Fibroblast of skin of left biceps (primary cell): ENCODE results near the gene KLK2.

Experiments
- DNase-seq, 2 experiments: peaks; one replicate each; pipeline ENCODE4 v3.0.0-alpha.2; 2013; ENCODE audit warnings: low read depth in 2 of 2

Gene KLK2

GRCh38 chr19:50924586-50924985, 51.3 kb downstream of the KLK2 start:
- no peak for DNase-seq

GRCh38 chr19:50925734-50926133, 52.5 kb downstream of the KLK2 start:
- no peak for DNase-seq

DNA sequence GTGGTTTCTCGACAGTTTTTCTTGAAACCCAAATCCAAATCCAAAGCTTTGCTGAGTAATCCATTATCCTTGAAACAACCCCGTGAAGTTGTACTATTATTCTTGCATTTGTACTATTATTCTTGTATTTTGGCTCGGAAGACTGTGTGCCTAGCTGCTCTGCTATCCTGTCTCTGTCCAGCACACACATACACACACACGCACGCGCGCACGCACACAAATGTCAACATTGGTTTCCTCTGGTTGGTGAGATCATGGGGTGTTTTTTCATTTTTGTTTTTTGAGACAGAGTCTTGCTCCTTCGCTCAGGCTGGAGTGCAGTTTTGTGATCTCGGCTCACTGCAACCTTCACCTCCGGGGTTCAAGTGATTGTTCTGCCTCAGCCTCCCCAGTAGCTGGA, 52.9 kb downstream of the KLK2 start:
- DNase-seq = no peak

DNA sequence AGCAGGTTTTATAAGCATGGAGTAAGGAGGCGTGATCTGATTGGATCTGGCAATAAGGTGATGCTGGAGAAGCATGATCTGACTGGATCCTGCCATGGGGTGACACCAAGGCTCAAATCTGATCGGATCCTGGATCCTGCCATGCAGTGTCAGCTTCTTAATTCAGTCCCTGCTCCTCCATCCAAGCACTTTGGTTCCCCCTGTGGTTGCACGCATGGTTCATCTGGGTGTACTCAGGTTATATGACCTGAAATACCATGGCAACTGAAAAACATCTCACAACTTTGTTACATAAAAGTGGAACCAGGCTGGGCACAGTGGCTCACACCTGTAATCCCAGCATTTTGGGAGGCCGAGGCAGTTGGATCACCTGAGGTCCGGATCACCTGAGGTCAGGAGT, 55.6 kb downstream of the KLK2 start:
- no peak for DNase-seq
